ENCODE data around the gene PLIN1.

The PLIN1 gene

DNA sequence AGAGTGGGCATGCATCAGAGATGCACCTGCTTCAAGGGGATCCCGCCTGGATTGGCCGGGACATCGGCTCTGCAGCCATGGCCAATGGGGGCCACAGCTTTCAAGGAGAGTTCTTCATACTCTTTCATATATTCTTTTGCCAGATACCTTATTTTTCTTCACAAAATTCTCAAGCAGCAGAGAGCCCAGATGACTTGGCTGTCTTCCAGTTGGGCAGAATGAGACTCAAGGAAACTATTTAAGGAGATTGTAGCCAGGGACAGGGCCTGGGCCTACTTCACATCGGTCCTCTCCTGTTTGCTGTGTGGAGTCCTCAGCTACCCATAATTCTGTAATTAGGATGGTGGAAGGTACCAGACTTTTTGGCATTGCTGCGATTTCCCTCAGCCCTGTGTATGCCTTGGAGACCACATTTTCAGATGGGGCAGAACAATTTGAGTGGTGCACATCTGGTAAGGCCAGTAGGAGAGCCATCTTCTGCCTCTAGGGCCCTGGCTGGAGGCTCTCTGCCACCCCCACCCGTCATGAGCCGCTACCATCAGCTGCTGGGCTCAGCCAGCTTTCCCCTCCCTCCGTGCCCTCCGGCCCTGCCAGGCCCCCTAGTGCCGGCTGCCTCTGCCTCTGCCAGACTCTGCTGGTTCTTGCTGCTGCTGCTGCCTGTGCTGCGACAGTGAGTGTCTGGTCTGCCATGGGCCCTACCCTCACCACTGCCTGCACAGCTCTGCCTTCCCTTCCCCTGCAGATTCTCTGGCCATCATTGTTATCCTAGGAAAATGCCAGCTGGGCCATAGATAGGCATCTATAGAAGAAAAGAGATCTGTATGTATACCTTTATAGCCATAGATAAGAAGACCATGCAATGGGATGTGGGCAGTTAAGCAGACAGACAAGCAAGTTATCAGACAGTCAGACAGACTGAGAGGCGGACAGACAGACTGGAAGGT, 6.7 kb downstream of the PLIN1 start:
- in situ Hi-C loops (cut with MboI; ENCODE audit: low sequenced_read_pairs), result no loop called here

DNA sequence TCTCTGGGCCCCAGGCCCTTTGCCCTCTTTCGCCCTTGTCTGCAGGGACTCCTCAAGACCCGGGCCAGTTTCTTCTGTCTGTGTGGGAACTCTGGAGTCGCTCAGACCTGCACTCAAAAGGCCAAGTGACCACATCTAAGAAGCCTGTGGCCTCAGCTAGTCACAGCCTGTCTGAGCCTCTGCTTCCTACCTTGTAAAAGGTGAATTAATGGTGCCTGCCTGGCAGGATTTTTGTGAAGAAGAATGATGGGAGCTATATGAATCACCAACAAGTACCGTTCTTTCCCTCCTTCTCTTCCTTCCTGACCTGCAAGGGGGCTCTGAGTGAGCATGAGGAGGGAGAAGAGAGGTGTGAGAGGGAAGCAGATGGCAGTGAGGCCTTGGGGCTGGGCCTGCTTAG, 7.5 kb downstream of the PLIN1 start:
- in situ Hi-C loops (cut with MboI; ENCODE audit: low sequenced_read_pairs), result no loop called here

DNA sequence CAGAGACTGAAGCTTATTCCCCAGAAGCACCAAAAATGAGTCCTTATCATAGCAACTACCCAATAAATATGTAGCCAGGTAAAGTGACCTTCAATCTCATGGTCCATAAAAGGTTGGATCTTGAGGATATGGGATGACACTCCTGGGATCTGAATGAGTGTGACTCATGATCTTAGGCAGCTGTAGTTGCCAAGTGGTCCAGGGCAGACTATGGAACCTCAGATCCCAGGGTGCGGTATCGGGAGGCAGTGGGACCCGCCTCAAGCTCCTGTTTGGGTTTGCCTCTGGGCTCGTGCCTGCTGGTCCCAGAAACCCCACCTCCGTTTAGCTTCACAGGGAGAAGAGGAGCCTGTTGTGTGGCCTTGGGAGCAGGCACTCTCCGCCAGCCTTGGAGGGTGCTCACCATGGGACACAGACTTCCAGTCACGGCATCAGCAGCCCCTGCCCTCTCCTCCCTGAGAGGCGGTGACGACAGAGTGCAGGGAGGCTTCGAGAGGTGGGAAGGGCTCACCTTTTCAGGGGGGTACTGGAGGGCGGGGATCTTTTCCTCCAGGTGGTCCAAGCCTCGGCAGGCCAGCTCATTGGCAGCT, 8.1 kb downstream of the PLIN1 start:
- in situ Hi-C loops (cut with MboI; ENCODE audit: low sequenced_read_pairs), result no loop called here

DNA sequence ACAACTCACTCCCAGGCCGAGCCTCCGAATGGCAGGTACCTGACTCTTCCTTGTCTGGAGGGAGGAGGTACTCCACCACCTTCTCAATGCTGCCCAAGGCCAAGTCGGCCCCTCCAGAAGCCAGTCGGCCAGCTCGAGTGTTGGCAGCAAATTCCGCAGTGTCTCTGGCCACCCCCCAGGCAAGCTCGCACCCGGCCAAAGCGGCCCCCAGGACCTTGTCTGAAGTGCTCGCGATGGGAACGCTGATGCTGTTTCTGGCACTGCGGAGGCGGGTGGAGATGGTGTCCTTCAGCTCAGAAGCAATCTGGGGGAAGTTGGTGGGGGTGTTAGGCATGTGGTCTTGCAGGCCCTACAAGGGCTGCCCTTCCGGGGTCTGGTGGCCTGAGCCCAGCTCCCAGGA, 9.2 kb downstream of the PLIN1 start:
- in situ Hi-C loops (cut with MboI; ENCODE audit: low sequenced_read_pairs), result no loop called here

DNA sequence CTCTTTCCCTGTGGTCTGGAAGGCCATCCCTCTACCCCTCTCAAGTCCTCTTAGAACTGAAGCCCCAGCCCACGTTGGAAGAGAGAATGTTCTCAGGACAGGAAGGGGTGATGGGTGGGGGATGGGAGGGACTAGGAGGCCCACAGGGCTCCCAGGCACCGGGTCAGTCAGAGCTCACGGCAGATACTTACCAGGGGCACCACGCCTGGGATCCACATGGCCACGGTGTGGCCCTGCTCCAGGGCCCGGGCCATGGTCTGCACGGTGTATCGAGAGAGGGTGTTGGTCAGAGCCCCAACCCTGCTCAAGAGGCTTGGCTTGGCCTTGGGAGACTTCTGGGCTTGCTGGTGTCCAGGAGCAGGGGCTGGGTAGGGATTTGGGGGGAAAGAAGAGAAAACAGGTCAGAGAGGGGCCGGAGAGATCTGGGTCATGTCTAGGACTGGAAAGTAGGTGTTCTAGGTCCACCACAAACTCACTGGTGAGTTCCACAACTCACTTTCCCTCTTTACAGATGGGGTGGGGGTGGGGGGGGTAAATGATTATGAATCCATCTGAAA, 9.8 kb downstream of the PLIN1 start:
- in situ Hi-C loops (cut with MboI; ENCODE audit: low sequenced_read_pairs), result no loop called here

DNA sequence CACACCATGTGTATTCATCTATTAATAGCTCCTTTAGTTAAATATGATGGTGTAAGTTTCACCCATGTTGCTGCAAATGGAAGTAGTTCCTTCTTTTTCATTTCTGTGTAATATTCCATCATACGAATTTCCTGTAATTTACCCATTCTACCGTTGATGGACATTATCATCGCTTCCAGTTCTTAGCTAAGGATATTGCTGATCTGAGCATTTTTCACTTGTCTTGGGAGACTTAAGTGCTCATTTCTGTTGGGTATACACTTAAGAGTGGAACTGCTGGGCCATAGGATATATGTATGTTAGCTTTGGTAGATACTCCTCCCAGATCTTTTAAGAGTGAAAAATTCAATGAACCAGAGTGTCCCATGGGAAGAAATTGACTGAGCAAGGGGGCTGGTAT, 11.0 kb downstream of the PLIN1 start:
- in situ Hi-C loops (cut with MboI; ENCODE audit: low sequenced_read_pairs), result no loop called here

DNA sequence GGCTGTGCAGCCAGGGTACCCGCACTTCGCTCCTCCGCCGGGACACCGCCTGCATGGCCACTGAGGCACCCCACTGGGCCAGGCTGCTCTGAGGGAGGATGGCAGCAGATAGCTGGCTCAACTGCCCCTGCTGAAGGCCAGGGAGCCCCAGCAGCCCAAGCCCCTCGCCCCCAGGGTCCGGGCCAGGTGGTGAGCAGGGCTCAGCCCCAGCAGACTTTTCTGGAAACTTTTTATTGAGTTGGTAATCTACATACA, 11.5 kb downstream of the PLIN1 start:
- in situ Hi-C loops (cut with MboI; ENCODE audit: low sequenced_read_pairs), result no loop called here

DNA sequence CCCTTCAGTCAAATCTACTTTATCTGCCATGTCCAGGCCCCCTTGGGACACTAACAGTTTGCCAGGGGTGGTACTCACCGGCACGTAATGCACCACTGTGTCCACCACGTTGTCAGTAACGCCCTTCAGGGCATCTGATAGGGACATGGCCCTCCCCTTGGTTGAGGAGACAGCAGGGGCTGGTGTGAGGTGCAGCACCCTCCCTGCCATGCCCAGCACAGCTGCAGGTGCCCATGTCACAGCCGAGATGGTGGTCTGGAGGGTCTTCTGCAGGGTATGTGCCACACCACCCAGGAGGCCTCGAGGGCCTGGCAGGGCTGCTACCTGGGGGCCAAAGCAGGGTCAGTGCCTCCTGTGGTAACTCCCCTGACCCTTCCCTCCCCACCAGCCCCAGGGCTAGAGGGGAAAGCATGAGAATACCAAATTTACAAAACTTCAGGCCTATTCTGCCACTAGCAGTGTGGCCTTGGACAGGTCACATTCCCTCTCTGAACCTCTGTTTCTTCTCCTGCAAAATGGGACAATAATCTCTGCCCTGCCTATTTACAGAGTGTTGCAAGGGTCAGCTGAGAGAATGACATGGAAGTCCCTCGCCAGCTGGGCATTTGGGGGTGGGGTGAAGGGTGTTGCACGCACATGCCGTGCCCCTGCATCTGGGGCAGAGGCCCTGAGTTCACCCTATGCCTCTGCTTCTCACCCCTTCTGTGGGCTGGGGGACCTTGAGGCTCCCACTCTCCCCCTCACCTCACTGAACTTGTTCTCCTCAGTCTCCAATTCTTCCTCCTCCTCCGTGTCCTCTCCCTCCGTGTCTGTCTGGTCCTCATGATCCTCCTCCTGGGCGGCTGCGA, 12.1 kb downstream of the PLIN1 start:
- in situ Hi-C loops (cut with MboI; ENCODE audit: low sequenced_read_pairs), result no loop called here

DNA sequence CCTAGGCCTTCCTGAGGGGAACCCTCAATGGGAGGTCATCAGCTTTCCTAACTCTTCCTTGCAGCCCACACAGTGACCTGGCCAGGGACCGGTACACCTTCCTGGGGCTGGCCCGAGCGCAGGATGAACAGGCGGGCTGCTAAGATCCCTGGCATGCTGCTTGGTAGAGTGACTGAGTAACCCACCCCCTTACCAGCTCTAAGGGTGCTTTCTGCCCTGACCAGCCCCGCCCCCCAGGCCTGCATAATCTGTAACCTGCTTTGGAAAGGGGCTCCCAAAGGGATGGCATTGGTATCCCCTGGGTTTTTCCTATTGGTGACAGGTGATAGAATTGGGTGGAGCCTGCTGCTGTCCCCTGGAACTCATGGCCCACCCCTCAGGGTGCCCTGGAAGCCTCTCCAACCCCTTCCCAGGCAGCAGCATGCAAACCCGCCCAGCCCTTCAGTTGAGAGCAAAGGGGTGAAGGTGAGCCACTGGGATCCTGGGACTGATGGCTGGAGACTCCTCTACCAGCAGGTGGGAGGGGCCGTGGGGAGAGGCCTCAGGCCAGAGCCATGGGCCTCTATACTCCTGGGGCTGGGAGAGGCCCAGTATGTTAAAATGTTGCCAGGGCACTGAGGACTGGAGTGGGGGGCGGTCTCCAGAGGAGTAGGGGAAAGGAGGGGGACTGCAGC, 12.8 kb downstream of the PLIN1 start:
- in situ Hi-C loops (cut with MboI; ENCODE audit: low sequenced_read_pairs), result no loop called here

DNA sequence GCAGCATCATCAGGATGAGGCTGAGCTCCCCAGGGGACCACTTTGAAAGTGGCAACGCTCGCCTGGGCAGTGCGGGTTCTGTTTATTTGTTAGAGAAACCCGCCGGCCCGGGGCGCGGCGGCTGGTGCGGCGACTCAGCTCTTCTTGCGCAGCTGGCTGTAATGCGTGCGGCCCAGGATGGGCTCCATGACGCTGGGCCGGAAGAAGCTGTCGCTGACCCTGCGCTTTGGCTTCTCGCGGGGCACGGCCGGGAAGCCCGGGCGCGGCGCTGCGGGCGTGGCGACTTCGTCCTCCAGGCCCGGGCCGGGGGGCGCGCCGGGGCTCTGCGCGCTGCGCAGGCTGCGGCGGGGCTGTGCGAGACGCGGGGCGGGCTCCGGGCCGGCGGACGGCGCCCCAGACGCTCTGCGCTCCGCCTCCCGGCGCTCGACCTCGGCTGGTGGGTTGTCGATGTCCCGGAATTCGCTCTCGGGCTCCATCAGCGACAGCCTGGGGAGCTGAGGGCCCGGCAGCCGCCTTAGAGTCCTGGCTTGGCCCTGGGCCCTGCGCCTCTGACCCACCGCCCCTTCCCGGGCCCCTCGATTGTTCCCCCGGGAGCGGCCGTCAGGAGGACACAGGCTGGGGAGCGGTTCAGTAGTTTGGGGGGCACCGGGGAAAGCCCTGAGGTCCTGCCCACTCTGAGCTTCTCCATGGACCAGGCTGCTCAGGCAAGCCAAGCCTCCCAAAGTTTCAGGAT, 13.6 kb downstream of the PLIN1 start:
- in situ Hi-C loops (cut with MboI; ENCODE audit: low sequenced_read_pairs), result no loop called here

DNA sequence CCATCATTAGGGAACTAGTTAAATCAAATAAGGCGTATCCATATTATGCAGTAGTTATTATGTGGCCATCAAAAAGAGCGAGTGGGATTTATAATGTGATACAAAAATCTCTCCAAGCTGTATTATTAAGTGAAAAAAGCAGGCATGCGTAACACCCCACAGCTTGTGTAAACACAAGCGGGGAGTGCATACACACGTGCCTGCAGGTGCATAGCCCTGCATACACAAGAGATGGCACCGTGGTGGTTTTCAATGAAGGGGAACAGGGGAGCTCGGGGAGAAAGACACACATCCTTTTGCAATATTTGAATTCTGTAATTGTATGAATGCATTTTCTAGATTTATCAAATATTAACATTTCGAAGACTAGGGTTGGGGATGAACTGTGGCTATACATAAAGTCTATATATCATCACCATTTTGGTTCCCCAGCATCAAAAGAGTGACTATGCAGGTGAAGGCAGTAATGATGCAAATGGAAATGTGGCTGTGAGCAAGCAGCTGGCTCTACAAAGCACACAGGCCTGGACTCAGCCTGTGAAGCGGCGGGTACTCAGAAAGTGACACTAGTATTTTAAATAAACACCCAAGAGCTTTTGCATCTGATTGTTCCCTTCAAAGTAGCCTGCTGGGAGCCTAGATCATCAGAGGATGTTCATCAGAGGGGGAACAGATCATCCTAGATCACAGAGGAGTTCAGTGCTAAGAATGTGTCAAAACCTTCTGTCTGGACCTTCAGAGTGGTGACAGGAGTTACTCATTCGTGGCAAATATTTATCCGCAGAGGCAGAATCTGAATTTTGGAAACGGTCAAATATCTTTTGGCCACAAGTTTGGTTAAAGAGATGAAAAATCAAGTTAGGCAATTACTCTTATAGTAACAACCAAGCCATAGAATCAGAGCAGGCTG, 14.5 kb downstream of the PLIN1 start:
- in situ Hi-C loops (cut with MboI; ENCODE audit: low sequenced_read_pairs), result no loop called here

DNA sequence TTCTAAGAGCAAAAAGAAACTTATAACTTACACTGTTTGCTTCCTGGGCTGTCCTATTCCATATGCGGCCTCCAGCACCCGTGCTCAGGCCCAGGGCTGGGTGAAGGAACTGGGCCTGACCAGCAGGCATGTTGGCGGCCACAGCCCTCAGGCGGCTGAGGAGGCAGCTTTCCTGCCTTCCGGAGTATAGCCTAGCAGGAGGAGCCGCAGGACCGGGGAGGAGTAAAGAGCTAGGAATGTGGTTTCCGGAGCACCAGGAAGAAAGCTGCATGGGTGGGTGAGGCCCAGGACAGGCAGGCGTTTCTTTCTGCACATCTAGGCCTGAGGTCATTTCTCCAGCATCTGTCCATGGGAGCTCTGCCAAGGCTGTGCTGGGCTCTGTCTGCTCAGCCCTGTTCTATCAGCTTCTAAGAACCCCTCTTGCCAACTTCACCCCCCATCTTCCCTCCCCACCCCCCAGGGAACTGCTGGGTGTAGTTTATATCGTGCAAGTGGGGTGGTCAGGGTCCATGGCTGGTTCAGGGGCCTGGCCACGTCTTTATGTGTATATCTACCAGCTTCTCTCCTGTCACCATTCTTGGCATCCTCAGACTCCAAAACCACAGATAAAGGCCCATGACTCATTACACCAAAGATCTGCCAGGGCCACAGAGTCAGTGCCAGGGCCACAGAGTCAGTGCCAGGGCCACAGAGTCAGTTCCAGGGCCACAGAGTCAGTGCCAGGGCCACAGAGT, 16.1 kb downstream of the PLIN1 start:
- in situ Hi-C loops (cut with MboI; ENCODE audit: low sequenced_read_pairs), result no loop called here

DNA sequence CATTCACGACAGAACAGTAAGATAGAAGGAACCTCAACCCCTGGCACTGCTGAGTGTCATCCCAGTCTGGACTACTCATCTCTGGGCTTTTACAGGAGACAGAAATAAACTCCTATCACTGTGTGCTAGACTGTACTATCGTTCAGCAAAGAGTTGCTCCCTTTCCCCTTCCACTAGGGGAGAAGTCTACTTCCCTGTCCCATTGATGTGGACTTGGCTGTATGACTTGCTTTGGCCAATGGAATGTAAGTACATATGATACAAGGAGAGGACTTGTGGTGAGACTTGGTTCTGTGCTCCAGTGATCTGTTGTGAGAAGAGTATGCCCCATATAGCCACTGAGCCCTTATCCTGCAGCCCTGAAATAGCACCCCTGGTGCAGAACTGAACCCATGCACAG, 18.6 kb downstream of the PLIN1 start:
- in situ Hi-C loops (cut with MboI; ENCODE audit: low sequenced_read_pairs), result no loop called here

DNA sequence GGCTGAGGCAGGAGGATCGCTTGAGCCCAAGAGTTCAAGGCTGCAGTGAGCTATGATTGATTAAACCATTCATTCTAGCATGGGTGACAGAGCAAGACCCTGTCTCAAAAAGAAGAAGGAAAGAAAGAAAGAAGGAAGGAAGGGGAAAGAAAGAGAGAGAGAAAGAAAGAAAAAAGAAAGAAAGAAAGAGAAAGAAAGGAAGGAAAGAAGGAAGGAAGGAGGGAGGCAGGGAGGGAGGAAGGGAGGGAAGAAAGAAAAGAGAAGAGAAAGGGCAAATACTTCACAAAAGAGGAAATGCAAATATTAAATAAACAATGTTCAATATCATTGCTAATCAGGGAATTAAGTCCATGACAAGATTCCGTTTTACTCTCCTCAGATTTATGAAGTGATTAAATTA, 19.9 kb downstream of the PLIN1 start:
- in situ Hi-C loops (cut with MboI; ENCODE audit: low sequenced_read_pairs), result no loop called here

DNA sequence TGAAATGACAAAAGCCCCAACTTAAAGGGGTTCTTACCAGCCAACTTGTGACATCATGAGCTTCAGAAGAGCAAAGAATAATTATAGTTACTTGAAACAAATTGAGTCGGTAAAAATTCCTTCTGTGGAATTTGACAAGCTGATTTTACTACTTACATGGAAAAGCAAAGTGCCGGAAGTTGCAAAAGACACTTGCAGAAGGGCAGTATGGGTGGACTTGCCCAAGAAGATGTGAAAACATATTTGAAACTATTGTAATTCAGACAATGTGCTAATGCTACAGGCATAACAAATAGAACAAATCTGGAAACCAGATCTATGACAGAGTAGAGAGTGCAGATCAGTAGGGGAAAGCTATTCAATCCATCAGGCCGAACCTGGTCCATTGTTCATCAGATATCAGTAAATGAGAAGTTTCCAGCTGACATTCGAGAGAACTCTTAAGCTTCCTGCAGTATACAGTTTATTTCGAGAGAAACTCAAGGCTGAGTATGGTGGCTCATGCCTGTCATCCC, 21.4 kb downstream of the PLIN1 start:
- in situ Hi-C loops (cut with MboI; ENCODE audit: low sequenced_read_pairs), result no loop called here

DNA sequence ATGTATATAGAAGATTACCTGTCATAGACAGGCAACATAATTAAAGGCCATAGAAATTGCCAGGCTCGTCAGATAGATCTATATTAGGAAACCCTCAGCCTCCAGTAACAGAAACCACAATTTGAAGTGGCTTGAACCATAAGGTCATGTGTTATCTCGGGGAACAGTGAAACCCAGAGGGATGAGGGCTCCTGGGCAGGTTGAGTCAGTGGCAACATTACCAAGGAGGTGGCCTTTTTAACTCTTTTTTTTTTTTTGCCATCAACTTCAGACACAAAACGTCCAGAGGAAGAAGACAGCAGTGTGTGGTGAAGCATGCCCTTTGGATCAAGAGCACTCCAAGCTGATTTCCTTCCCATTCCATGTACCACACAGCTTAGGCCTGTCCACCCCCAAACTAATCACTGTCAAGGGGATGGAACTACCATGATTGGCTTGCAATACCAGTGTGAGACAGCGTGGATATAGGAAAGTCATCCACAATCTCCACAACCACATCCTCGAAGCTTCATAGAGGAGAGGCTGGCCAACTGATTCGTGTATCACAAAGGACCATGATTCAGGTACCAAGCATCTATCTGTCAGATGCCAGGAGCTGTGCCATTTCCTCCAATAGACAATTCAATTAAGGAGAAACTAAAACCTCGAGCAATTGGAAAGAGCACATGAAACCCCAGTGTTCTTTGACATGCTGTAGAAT, 22.9 kb downstream of the PLIN1 start:
- in situ Hi-C loops (cut with MboI; ENCODE audit: low sequenced_read_pairs), result no loop called here

DNA sequence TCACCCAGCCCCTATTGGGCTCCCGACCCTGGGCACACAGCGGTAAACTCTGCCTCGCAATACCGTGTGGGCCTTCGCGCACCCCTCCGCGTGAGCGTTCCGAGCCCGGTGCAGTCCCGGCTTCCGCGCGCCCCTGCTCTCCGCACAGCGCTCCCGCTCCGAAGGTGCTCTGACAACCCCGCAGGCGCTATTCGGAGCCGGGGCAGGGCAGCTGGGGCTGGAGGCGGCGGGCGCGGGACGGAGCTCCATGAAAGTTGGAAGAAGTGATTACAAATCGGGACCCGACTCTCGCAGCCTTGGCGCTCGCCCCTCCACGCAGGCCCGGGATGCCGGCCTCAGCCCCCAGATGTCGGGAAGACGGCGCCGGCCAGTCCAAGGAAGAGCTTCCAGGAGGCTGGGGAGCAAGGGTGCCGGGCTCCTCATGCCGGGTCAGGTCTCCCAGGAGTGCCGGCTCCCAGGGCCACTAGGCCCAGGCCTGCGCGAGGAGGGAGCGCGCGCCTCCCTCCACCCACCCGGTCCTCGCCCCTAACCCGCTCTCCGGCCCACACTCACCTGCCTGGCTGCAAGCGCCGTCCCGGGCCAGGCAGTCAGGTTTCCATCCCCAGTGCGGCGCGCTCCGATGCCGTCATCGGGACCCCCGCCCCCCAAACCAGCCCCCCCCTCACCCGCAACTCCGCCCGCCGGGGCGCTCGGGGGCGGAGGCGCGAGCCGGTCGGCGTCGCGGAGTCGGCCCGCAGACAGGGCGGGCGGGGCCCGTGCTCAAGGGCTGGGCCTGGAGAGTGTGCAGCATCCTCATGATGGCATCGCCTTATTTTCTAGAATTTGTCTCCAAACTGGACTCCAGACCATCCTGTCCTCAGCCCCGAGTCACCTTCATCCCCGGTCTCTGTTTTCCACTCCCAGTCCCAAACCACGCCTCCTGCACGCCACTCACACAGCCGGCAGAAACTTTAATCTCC, 24.0 kb downstream of the PLIN1 start, which contains the start of gene KIF7:
Gene KIF7, minus strand, starts transcription at position 621 of the 959 bp plus-strand sequence. CDS start 2,537 bp downstream, outside the sequence.
- in situ Hi-C loops (cut with MboI; ENCODE audit: low sequenced_read_pairs), result no loop called here
